ENCODE data around the gene DPP6.

The DPP6 gene

GRCh38 chr7:154880513-154880912, 828.3 kb downstream of the DPP6 start:
- no peak for DNase-seq (ENCODE audit: low spot score)

- DNase-seq (ENCODE audit: low spot score) = no peak
Measured at GRCh38 chr7:154881026-154881425, 828.8 kb downstream of the DPP6 start.

GRCh38 chr7:154881526-154881925, 829.3 kb downstream of the DPP6 start:
- DNase-seq (ENCODE audit: low spot score) = no peak

GRCh38 chr7:154882931-154883474, 830.8 kb downstream of the DPP6 start:
- DNase-seq (ENCODE audit: low spot score) = no peak

GRCh38 chr7:154884348-154884920, 832.2 kb downstream of the DPP6 start:
- DNase-seq (ENCODE audit: low spot score) = no peak

GRCh38 chr7:154886591-154886990, 834.4 kb downstream of the DPP6 start:
- DNase-seq (ENCODE audit: low spot score) = peak; percentile 4

- no peak for DNase-seq (ENCODE audit: low spot score)
Measured at GRCh38 chr7:154888690-154889089, 836.5 kb downstream of the DPP6 start.

GRCh38 chr7:154892459-154892858, 840.3 kb downstream of the DPP6 start:
- DNase-seq (ENCODE audit: low spot score) = no peak

GRCh38 chr7:154896076-154896475, 843.9 kb downstream of the DPP6 start:
- DNase-seq (ENCODE audit: low spot score) = no peak

GRCh38 chr7:154898973-154899855, 847.0 kb downstream of the DPP6 start:
- DNase-seq (ENCODE audit: low spot score) = no peak

GRCh38 chr7:154899862-154900261, 847.7 kb downstream of the DPP6 start:
- no peak for DNase-seq (ENCODE audit: low spot score)

GRCh38 chr7:154902600-154903082, 850.4 kb downstream of the DPP6 start:
- no peak for DNase-seq (ENCODE audit: low spot score)

GRCh38 chr7:154903083-154903731, 851.0 kb downstream of the DPP6 start:
- DNase-seq (ENCODE audit: low spot score) = no peak

- no peak for DNase-seq (ENCODE audit: low spot score)
Measured at GRCh38 chr7:154905146-154905545, 852.9 kb downstream of the DPP6 start.

- DNase-seq (ENCODE audit: low spot score) = no peak
Measured at GRCh38 chr7:154905615-154906014, 853.4 kb downstream of the DPP6 start.

- DNase-seq (ENCODE audit: low spot score) = no peak
Measured at GRCh38 chr7:154906201-154906600, 854.0 kb downstream of the DPP6 start.

- no peak for DNase-seq (ENCODE audit: low spot score)
Measured at GRCh38 chr7:154906736-154907355, 854.6 kb downstream of the DPP6 start.

- no peak for DNase-seq (ENCODE audit: low spot score)
Measured at GRCh38 chr7:154907651-154908620, 855.7 kb downstream of the DPP6 start.

- no peak for DNase-seq (ENCODE audit: low spot score)
Measured at GRCh38 chr7:154909241-154910105, 857.3 kb downstream of the DPP6 start.

GRCh38 chr7:154910125-154910524, 857.9 kb downstream of the DPP6 start:
- DNase-seq (ENCODE audit: low spot score) = no peak

All from kidney tubule cell (primary cell).